Measurements from ENCODE around the gene MYH16. TPM values are rescaled to one million over a fixed set of nuclear protein-coding genes. Genes with fewer than 3 reads are reported as not detected.
"Not testable (repeated sequence)": the region's sequence is repeated elsewhere in the genome, so short reads cannot be mapped to it uniquely, and the experiment has no call there.

MYH16 gene
- total and polyA plus RNA-seq, 2 donors (not counting 1 experiment from before 2014, with no cell fraction given): not detected

GRCh38 chr7:99326408-99326782 lies 53.8 kb downstream of the MYH16 start:
- DNase-seq (no peak), ATAC-seq (ENCODE audit: low read depth) (no peak)
- Histone ChIP-seq H3K9me3 (ENCODE audit: control extremely low read depth in 1 of 3, control insufficient read depth in 2 of 3, insufficient read depth in 1 of 3, low read length in 2 of 3) (peaks cover 0 to under 1% (median 0%) of the 10 kb centered on the region in 3 donors), H4K20me1 (ENCODE audit: control insufficient read depth, insufficient read depth, low read length, poor library complexity, severe bottlenecking) (peaks cover 49% of the 10 kb centered on the region), H3K36me3 (replicated peaks in 1 of 2; ENCODE audit: control extremely low read depth in 1 of 2, control insufficient read depth in 1 of 2, extremely low read depth in 1 of 2, insufficient read depth in 2 of 2, low read length in 1 of 2) (no peaks in the 10 kb centered on the region), H3K79me2 (ENCODE audit: control insufficient read depth, insufficient read depth, low read length) (peaks cover 65% of the 10 kb centered on the region), H3K4me1 (ENCODE audit: control insufficient read depth in 2 of 2, insufficient read depth in 2 of 2, low read length in 2 of 2) (peaks cover 22 to 28% of the 10 kb centered on the region in 2 donors), H2AFZ (ENCODE audit: insufficient read depth, low read depth, low read length, poor library complexity, severe bottlenecking) (peak overlapping the region; percentile 98), H3K4me2 (replicated peaks; ENCODE audit: low read depth, low read length, poor library complexity, severe bottlenecking) (peak overlapping the region; percentile 99), H3K9ac (ENCODE audit: low read length) (peak overlapping the region; percentile 81), H3K27ac (ENCODE audit: low read length in 2 of 2) (peak overlapping the region in 1 of 2 donors; percentile 80), H3K27me3 (replicated peaks in 1 of 4; ENCODE audit: control extremely low read depth in 1 of 4, control insufficient read depth in 3 of 4, insufficient read depth in 4 of 4, low read length in 3 of 4) (no peaks in the 10 kb centered on the region), H3K4me3 (ENCODE audit: control extremely low read depth in 1 of 5, extremely low read depth in 1 of 5, insufficient read depth in 1 of 5, low read depth in 2 of 5, low read length in 4 of 5) (peak overlapping the region; percentile 88 to 99 (median 91))
- ChIA-PET CTCF (no interaction called here), POLR2A (no interaction called here)
- intact Hi-C loops (cut with micrococcal nuclease): loop anchor here (5.0 kb wide), 1 partner anchor 291 kb away; the partner anchor contains the start of gene ZSCAN25
- 0% methylated on average over 7 of the region's 10 CpGs for WGBS (ENCODE audit: insufficient coverage)
- Mint-ChIP-seq H3K27me3 (no peaks in the 10 kb centered on the region), H3K9me3 (ENCODE audit: insufficient read depth) (no peaks in the 10 kb centered on the region), H3K27ac (peak overlapping the region; percentile 92), H3K4me3 (peak overlapping the region; percentile 85), H3K4me1 (peaks cover 42% of the 10 kb centered on the region)
- TF ChIP-seq CTCF (IDR thresholded peaks at IDR 0.05): no peak
- TF ChIP-seq EZH2 (IDR thresholded peaks at IDR 0.05; ENCODE audit: borderline replicate concordance, insufficient read depth, low read depth, low read length, poor library complexity, severe bottlenecking): no peak

GRCh38 chr7:99330314-99330961 lies 57.8 kb downstream of the MYH16 start:
- H2AFZ ChIP-seq (ENCODE audit: insufficient read depth, low read depth, low read length, poor library complexity, severe bottlenecking); H3K9me3 Mint-ChIP-seq (ENCODE audit: insufficient read depth); H3K27me3 ChIP-seq (replicated peaks in 1 of 4; ENCODE audit: control extremely low read depth in 1 of 4, control insufficient read depth in 3 of 4, insufficient read depth in 4 of 4, low read length in 3 of 4); intact Hi-C loops (cut with micrococcal nuclease); CTCF ChIA-PET; H3K27ac ChIP-seq (ENCODE audit: low read length in 2 of 2); H3K4me3 Mint-ChIP-seq; H3K4me3 ChIP-seq (ENCODE audit: control extremely low read depth in 1 of 5, extremely low read depth in 1 of 5, insufficient read depth in 1 of 5, low read depth in 2 of 5, low read length in 4 of 5); H3K9ac ChIP-seq (ENCODE audit: low read length); H3K27ac Mint-ChIP-seq; ATAC-seq (ENCODE audit: low read depth); DNase-seq; H3K4me2 ChIP-seq (replicated peaks; ENCODE audit: low read depth, low read length, poor library complexity, severe bottlenecking); H3K9me3 ChIP-seq (ENCODE audit: control extremely low read depth in 1 of 3, control insufficient read depth in 2 of 3, insufficient read depth in 1 of 3, low read length in 2 of 3); H3K27me3 Mint-ChIP-seq: not testable (repeated sequence)
- peaks cover 73% of the 10 kb centered on the region for H4K20me1 ChIP-seq (ENCODE audit: control insufficient read depth, insufficient read depth, low read length, poor library complexity, severe bottlenecking)
- peaks cover 95% of the 10 kb centered on the region for H3K79me2 ChIP-seq (ENCODE audit: control insufficient read depth, insufficient read depth, low read length)
- POLR2A ChIA-PET: interaction anchor here (0.7 kb wide), 1 partner anchor 747 kb away, joined by 3 read pairs; no protein-coding TSS in a partner anchor
- peaks cover 3 to 11% of the 10 kb centered on the region in 2 experiments for H3K36me3 ChIP-seq (replicated peaks in 1 of 2; ENCODE audit: control extremely low read depth in 1 of 2, control insufficient read depth in 1 of 2, extremely low read depth in 1 of 2, insufficient read depth in 2 of 2, low read length in 1 of 2)
- 71% methylated on average over 6 of the region's 8 CpGs for WGBS (ENCODE audit: insufficient coverage)
- H3K4me1 Mint-ChIP-seq: peaks cover 52% of the 10 kb centered on the region
- peaks cover 15 to 20% of the 10 kb centered on the region in 2 donors for H3K4me1 ChIP-seq (ENCODE audit: control insufficient read depth in 2 of 2, insufficient read depth in 2 of 2, low read length in 2 of 2)

Measured in B cell (primary cell).